DND-41 (cell line): ENCODE data around the gene DPEP3.

Experiments
- ATAC-seq: fragments of 200-7000 bp; cut with Tn5 transposase; 3 replicates; pipeline ENCODE4 v1.9.1; 2021; ENCODE audit warnings: low read depth; ENCODE audit not compliant: insufficient read depth
- DNase-seq: peaks from one replicate; pipeline ENCODE4 v3.0.0-alpha.2; 2020
- H2AFZ ChIP-seq: 2 replicates; pipeline ENCODE4 v1.6.0; 2012; ENCODE audit warnings: low read depth, low read length
- H3K27ac ChIP-seq: 2 replicates; pipeline ENCODE4 v1.5.1; 2012; ENCODE audit warnings: low read length, inconsistent platforms
- H3K27me3 ChIP-seq: fragments of 200-600 bp; sonication (generic); 2 replicates; pipeline ENCODE4 v1.6.0; 2012; ENCODE audit warnings: low read length, mild to moderate bottlenecking, inconsistent platforms; ENCODE audit not compliant: insufficient read depth, poor library complexity
- H3K36me3 ChIP-seq: 2 replicates; pipeline ENCODE4 v1.5.1; 2012; ENCODE audit warnings: low read length, inconsistent platforms; ENCODE audit not compliant: insufficient read depth
- H3K4me1 ChIP-seq: 2 replicates; pipeline ENCODE4 v1.5.1; 2012; ENCODE audit warnings: mild to moderate bottlenecking, low read length; ENCODE audit not compliant: insufficient read depth
- H3K4me2 ChIP-seq: 2 replicates; pipeline ENCODE4 v1.6.0; 2012; ENCODE audit warnings: mild to moderate bottlenecking, moderate library complexity, low read length, inconsistent platforms; ENCODE audit not compliant: insufficient read depth
- H3K4me3 ChIP-seq, 2 experiments: fragments of 200-600 bp in 1 of 2; shearing (Covaris generic) in 1 of 2; 2 replicates each; pipeline ENCODE4 v1.5.1; 2012 to 2016; ENCODE audit warnings: inconsistent platforms in 2 of 2, low read length in 2 of 2, mild to moderate bottlenecking in 2 of 2, low read depth in 1 of 2, moderate library complexity in 1 of 2
- H3K79me2 ChIP-seq: 2 replicates; pipeline ENCODE4 v1.6.0; 2012; ENCODE audit warnings: low read length, inconsistent platforms; ENCODE audit not compliant: insufficient read depth
- H3K9ac ChIP-seq: 2 replicates; pipeline ENCODE4 v1.6.0; 2012; ENCODE audit warnings: low read depth, mild to moderate bottlenecking, inconsistent platforms, low read length, moderate library complexity
- H3K9me3 ChIP-seq: 2 replicates; pipeline ENCODE4 v1.5.1; 2012; ENCODE audit warnings: low read length, moderate library complexity, mild to moderate bottlenecking, inconsistent platforms; ENCODE audit not compliant: insufficient read depth, severe bottlenecking
- H4K20me1 ChIP-seq: 2 replicates; pipeline ENCODE4 v1.6.0; 2012; ENCODE audit warnings: low read length; ENCODE audit not compliant: insufficient read depth
- EZH2 ChIP-seq: IDR thresholded peaks from 3 replicates; pipeline ENCODE4 v1.6.1; 2012; ENCODE audit warnings: borderline replicate concordance, low read depth, mild to moderate bottlenecking, moderate library complexity, low read length, inconsistent platforms; ENCODE audit not compliant: severe bottlenecking
- TF ChIP-seq, protein P1 (sequence below): IDR thresholded peaks from 2 replicates; pipeline ENCODE4 v1.5.1; 2012; ENCODE audit warnings: borderline replicate concordance, low read length, moderate library complexity, mild to moderate bottlenecking; ENCODE audit not compliant: poor library complexity, severe bottlenecking; ENCODE audit errors: extremely low read depth

DPEP3 gene

GRCh38 chr16:67953641-67954375 lies 26.5 kb downstream of the DPEP3 start:
- Histone ChIP-seq H3K4me2 (no peak overlapping the region), H3K36me3 (peaks cover 59% of the 10 kb centered on the region), H3K9me3 (no peaks in the 10 kb centered on the region)

DNA sequence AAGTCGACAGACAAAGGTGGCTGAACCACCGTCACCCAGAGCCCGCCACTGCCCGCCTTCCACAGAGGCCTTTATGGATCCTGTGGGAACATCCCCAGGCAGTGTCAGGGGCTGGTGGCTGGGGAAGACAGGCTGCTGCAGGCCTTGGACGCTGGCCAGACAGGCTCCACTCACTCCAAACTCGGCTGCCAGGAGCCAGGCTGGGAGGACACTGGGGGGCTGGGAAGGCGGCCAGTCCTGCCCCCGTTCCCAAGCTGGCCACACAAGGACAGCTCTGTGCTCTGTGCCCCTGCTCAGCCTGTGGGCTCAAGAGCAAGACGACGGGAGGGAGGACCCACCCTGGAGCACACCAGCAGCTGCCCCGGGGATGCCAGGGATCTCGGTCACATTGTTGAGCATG lies 28.8 kb downstream of the DPEP3 start:
- no peaks in the 10 kb centered on the region for H4K20me1 ChIP-seq
- DNase-seq = no peak
- H2AFZ ChIP-seq = no peak overlapping the region
- no peaks in the 10 kb centered on the region for H3K9me3 ChIP-seq
- H3K9ac ChIP-seq = no peak overlapping the region
- no peak overlapping the region for H3K27ac ChIP-seq
- H3K79me2 ChIP-seq = no peaks in the 10 kb centered on the region
- ATAC-seq = no peak
- no peaks in the 10 kb centered on the region for H3K27me3 ChIP-seq
- H3K4me1 ChIP-seq = no peaks in the 10 kb centered on the region
- no peak overlapping the region for H3K4me3 ChIP-seq
- H3K4me2 ChIP-seq = no peak overlapping the region
- TF ChIP-seq, protein P1, sequence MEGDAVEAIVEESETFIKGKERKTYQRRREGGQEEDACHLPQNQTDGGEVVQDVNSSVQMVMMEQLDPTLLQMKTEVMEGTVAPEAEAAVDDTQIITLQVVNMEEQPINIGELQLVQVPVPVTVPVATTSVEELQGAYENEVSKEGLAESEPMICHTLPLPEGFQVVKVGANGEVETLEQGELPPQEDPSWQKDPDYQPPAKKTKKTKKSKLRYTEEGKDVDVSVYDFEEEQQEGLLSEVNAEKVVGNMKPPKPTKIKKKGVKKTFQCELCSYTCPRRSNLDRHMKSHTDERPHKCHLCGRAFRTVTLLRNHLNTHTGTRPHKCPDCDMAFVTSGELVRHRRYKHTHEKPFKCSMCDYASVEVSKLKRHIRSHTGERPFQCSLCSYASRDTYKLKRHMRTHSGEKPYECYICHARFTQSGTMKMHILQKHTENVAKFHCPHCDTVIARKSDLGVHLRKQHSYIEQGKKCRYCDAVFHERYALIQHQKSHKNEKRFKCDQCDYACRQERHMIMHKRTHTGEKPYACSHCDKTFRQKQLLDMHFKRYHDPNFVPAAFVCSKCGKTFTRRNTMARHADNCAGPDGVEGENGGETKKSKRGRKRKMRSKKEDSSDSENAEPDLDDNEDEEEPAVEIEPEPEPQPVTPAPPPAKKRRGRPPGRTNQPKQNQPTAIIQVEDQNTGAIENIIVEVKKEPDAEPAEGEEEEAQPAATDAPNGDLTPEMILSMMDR = no peak
- no peak for TF ChIP-seq EZH2
- peaks cover 67% of the 10 kb centered on the region for H3K36me3 ChIP-seq

More at GRCh38 chr16:67953641-67954375, 26.5 kb downstream of the DPEP3 start:
- TF ChIP-seq, protein P1 = no peak
- Histone ChIP-seq H3K27me3 (no peaks in the 10 kb centered on the region), H2AFZ (no peak overlapping the region), H3K4me1 (no peaks in the 10 kb centered on the region), H3K4me3 (no peak overlapping the region), H3K9ac (no peak overlapping the region), H3K27ac (no peak overlapping the region), H4K20me1 (no peaks in the 10 kb centered on the region), H3K79me2 (no peaks in the 10 kb centered on the region)
- no peak for DNase-seq
- no peak for ATAC-seq

GRCh38 chr16:67950335-67950843 lies 29.9 kb downstream of the DPEP3 start:
- Histone ChIP-seq H3K27ac (no peak overlapping the region), H3K9ac (no peak overlapping the region), H3K4me3 (no peak overlapping the region), H3K27me3 (no peaks in the 10 kb centered on the region), H4K20me1 (no peaks in the 10 kb centered on the region), H3K4me2 (no peak overlapping the region), H3K36me3 (peaks cover 78% of the 10 kb centered on the region), H3K4me1 (no peaks in the 10 kb centered on the region), H2AFZ (no peak overlapping the region), H3K9me3 (no peaks in the 10 kb centered on the region), H3K79me2 (no peaks in the 10 kb centered on the region)
- ATAC-seq (no peak), DNase-seq (no peak)
- no peak for TF ChIP-seq EZH2
- TF ChIP-seq, protein P1 = no peak
